K562 (cell line): ENCODE measurements around the gene CCDC70. TPM values are rescaled to one million over a fixed set of nuclear protein-coding genes. Genes with fewer than 3 reads are reported as not detected.
A peak's percentile ranks its signal among the peaks of the same experiment; 100 is the strongest.

Experiments
- ATAC-seq: fragments of 200-7000 bp; cut with Tn5 transposase; 3 replicates; pipeline ENCODE4 v1.9.1; 2020; ENCODE audit warnings: moderate library complexity
- BruUV-seq: library from RNA; stranded (reverse); fragments of 400-500 nt; replicated peaks from 2 replicates; lab custom pipeline; 2021; lab: Mats Ljungman, UMichigan
- CTCF ChIA-PET: fragments of 300-600 bp; formaldehyde crosslinking; extraction: SDS; loops from one replicate; lab custom pipeline; 2021; ENCODE audit warnings: low intra/inter-chr PET ratio; lab: Yijun Ruan, JAX
- POLR2A ChIA-PET: fragments of 300-600, 350-650 bp; sonication (Branson Sonifier 250); formaldehyde crosslinking; extraction: SDS; loops from one replicate; lab custom pipeline; 2021; ENCODE audit warnings: antibody characterized with exemption, inconsistent platforms; lab: Yijun Ruan, JAX
- DNase-seq, 4 experiments: peaks; one replicate each; pipeline versions ENCODE4 v3.0.0 to v3.0.0-alpha.2; 2011 to 2018; ENCODE audit warnings: low spot score in 3 of 4, mixed read lengths in 3 of 4; ENCODE audit errors: extremely low read depth in 1 of 4
- FAIRE-seq: peaks from 2 replicates; lab custom pipeline; 2011; peaks lifted over from hg19 to GRCh38; lab: Jason Lieb, UNC
- H2AFZ ChIP-seq: 2 replicates; pipeline ENCODE4 v1.6.0; 2011; ENCODE audit warnings: low read depth, low read length, control low read depth, inconsistent platforms
- H3K27ac ChIP-seq: fragments of 200-600 bp; 3 replicates; pipeline ENCODE4 v1.8.0; 2011; ENCODE audit warnings: low read depth, mild to moderate bottlenecking, control low read depth, inconsistent platforms, low read length, moderate library complexity, mixed read lengths; ENCODE audit errors: extremely low read depth
- H3K27me3 ChIP-seq, 2 experiments: fragments of 300-600 bp in 1 of 2; 2 replicates in 1 of 2; 3 replicates in 1 of 2; pipeline versions ENCODE4 v1.6.0 to v1.8.0; 2011; ENCODE audit warnings: inconsistent platforms in 2 of 2, low read length in 2 of 2, mild to moderate bottlenecking in 1 of 2, mixed read lengths in 1 of 2, moderate library complexity in 1 of 2; ENCODE audit not compliant: control insufficient read depth in 2 of 2, insufficient read depth in 2 of 2
- H3K36me3 ChIP-seq: fragments of 300-600 bp; 3 replicates; pipeline ENCODE4 v1.8.0; 2011; ENCODE audit warnings: mild to moderate bottlenecking, low read length, inconsistent platforms; ENCODE audit not compliant: control insufficient read depth, insufficient read depth
- H3K4me1 ChIP-seq, 2 experiments: fragments of 200-600 bp in 1 of 2; replicated peaks in 1 of 2; 2 replicates in 1 of 2; 3 replicates in 1 of 2; pipeline versions ENCODE4 v1.5.1 to v1.8.0; 2011; ENCODE audit warnings: inconsistent platforms in 2 of 2, low read length in 2 of 2, mild to moderate bottlenecking in 1 of 2, mixed read lengths in 1 of 2, moderate library complexity in 1 of 2; ENCODE audit not compliant: control insufficient read depth in 2 of 2, insufficient read depth in 2 of 2
- H3K4me2 ChIP-seq: 2 replicates; pipeline ENCODE4 v1.6.1; 2011; ENCODE audit warnings: low read length, control low read depth, inconsistent platforms, mixed read lengths; ENCODE audit not compliant: insufficient read depth
- H3K4me3 ChIP-seq: fragments of 200-600 bp; sonication (generic), shearing (Covaris generic); 2 replicates; pipeline ENCODE4 v1.5.1; 2016; ENCODE audit warnings: control low read depth, inconsistent platforms
- H3K79me2 ChIP-seq: fragments of 200-600 bp; 3 replicates; pipeline ENCODE4 v1.8.0; 2011; ENCODE audit warnings: low read length, inconsistent platforms; ENCODE audit not compliant: control insufficient read depth, insufficient read depth
- H3K9ac ChIP-seq, 2 experiments: 2 replicates each; pipeline versions ENCODE4 v1.6.0 to v1.6.1; 2011; ENCODE audit warnings: low read depth in 2 of 2, low read length in 2 of 2, control low read depth in 1 of 2, inconsistent platforms in 1 of 2, mild to moderate bottlenecking in 1 of 2, mixed read lengths in 1 of 2; ENCODE audit not compliant: insufficient read depth in 1 of 2
- H3K9me1 ChIP-seq: one replicate; pipeline ENCODE4 v1.6.0; 2011; ENCODE audit warnings: inconsistent platforms, mild to moderate bottlenecking, low read length, moderate library complexity; ENCODE audit not compliant: control insufficient read depth, insufficient read depth
- H3K9me3 ChIP-seq: replicated peaks from 2 replicates; pipeline ENCODE4 v1.5.1; 2011; ENCODE audit warnings: low read depth, low read length, inconsistent platforms; ENCODE audit not compliant: control insufficient read depth, insufficient read depth
- H4K20me1 ChIP-seq: replicated peaks from 2 replicates; pipeline ENCODE4 v1.6.1; 2011; ENCODE audit warnings: low read length, inconsistent platforms, mixed read lengths; ENCODE audit not compliant: control insufficient read depth, insufficient read depth
- CBX3 ChIP-seq, 2 experiments: IDR thresholded peaks; 1 replicate in 1 of 2; 2 replicates in 1 of 2; pipeline ENCODE4 v1.6.1; 2012; ENCODE audit warnings: inconsistent platforms in 2 of 2, low read length in 2 of 2, borderline replicate concordance in 1 of 2, control low read depth in 1 of 2
- CTBP1 ChIP-seq: fragments of 450-650 bp; IDR thresholded peaks from 2 replicates; pipeline ENCODE4 v1.6.1; 2016; ENCODE audit warnings: borderline replicate concordance
- DEAF1 ChIP-seq: fragments of 450-650 bp; formaldehyde crosslinking; IDR thresholded peaks from 2 replicates; pipeline ENCODE4 v1.4.0; 2020; ENCODE audit warnings: mild to moderate bottlenecking, moderate library complexity
- OTX1 ChIP-seq: fragments of 450-650 bp; formaldehyde crosslinking; IDR thresholded peaks from 2 replicates; pipeline ENCODE4 v1.4.0; 2022; ENCODE audit warnings: mild to moderate bottlenecking
- RAD21 ChIP-seq, 2 experiments: fragments of 250-450 bp in 1 of 2; fragments of 450-650 bp in 1 of 2; sonication (Bioruptor Pico) in 1 of 2; formaldehyde crosslinking in 1 of 2; IDR thresholded peaks in 1 of 2; conservative IDR thresholded peaks in 1 of 2; 2 replicates each; pipeline versions ENCODE4 v1.4.0 to v1.8.0; 2020 to 2022; ENCODE audit warnings: mild to moderate bottlenecking in 2 of 2, moderate library complexity in 1 of 2
- REST ChIP-seq, 2 experiments: fragments of 450-650 bp; formaldehyde crosslinking in 1 of 2; IDR thresholded peaks; 2 replicates each; pipeline versions ENCODE4 v1.4.0 to v1.6.1; 2014 to 2020; ENCODE audit warnings: mild to moderate bottlenecking in 2 of 2, borderline replicate concordance in 1 of 2, low read depth in 1 of 2
- USF2 ChIP-seq: sonication (generic); formaldehyde crosslinking; IDR thresholded peaks from 2 replicates; pipeline ENCODE4 v1.5.0; 2020; ENCODE audit warnings: missing genetic modification reagents
- WGBS: fragments of 100-300 bp; shearing (Covaris generic); methylation state at CpG from one replicate; pipeline ENCODE4 v1.1.6; 2016; ENCODE audit warnings: low coverage, mixed read lengths; ENCODE audit not compliant: insufficient coverage; ENCODE audit errors: missing lambda C conversion rate; 5-methylcytosine and 5-hydroxymethylcytosine counted together
- in situ Hi-C: fragments of 300-500 bp; cut with MboI; formaldehyde crosslinking; loops from 4 replicates; pipeline ENCODE4 v1.15.0; 2018; ENCODE audit warnings: inconsistent platforms, mixed read lengths
- intact Hi-C: fragments of 100-400 bp; cut with micrococcal nuclease; formaldehyde crosslinking; loops from 2 replicates; pipeline ENCODE4 v1.14.2; 2022
- polyA plus RNA-seq, 8 experiments: library from polyadenylated mRNA; depleted of rRNA in 4 of 8; stranded (reverse) in 5 of 8; unstranded in 3 of 8; fragments of >200 nt; fragmentation: Nextera tagmentation in 2 of 8; fragmentation: Illumina TruSeq in 1 of 8; extraction: Ambion mirVana in 2 of 8; extraction: Trizol in 1 of 8; gene quantifications; 2 replicates each; pipeline versions ENCODE4 v1.2.1 to v1.2.3, GENCODE V29; 2011 to 2014; ENCODE audit warnings: inconsistent platforms in 1 of 8, missing spikeins in 1 of 8
- total RNA-seq, 7 experiments: library from RNA; depleted of rRNA in 6 of 7; stranded (reverse); fragments of >200 nt in 6 of 7; fragmentation: Illumina TruSeq in 2 of 7; extraction: Trizol in 2 of 7; gene quantifications; 2 replicates each; pipeline versions ENCODE4 v1.2.1 to v1.2.3, GENCODE V29; 2011 to 2021; ENCODE audit warnings: low replicate concordance in 1 of 7

The CCDC70 gene
- total and polyA plus RNA-seq, 9 of the 15 experiments (the other 6 are each of a cell fraction or from before 2014, with no cell fraction given) = not detected

- Histone ChIP-seq H3K9me3 (no peaks in the 10 kb centered on the region), H4K20me1 (no peaks in the 10 kb centered on the region; the same call in 1 of the 2 replicates), H3K4me2 (peak overlapping the region; percentile 75), H3K4me3 (no peak overlapping the region), H3K4me1 (peaks cover 6 to 16% of the 10 kb centered on the region in 2 experiments; a peak in 4 of 5 replicates), H3K9ac (peak overlapping the region; percentile 31 to 49; a peak in 2 of 4 replicates), H3K27me3 (peaks cover 0 to 26% of the 10 kb centered on the region in 2 experiments; a peak in 3 of 5 replicates), H3K9me1 (no peaks in the 10 kb centered on the region), H3K27ac (no peak overlapping the region; the same call in 2 of the 3 replicates), H3K36me3 (no peaks in the 10 kb centered on the region), H2AFZ (peak overlapping the region; percentile 82), H3K79me2 (no peaks in the 10 kb centered on the region)
- intact Hi-C loops = loop anchor here (1.0 to 2.0 kb wide), 3 partner anchors 34 to 386 kb away; no protein-coding TSS in a partner anchor
- in situ Hi-C loops = no loop called here
- peak; percentile 48 to 72 (median 57) for DNase-seq
- CTCF ChIA-PET = interaction anchor here (1.3 kb wide), 1 partner anchor 314 kb away, joined by 4 read pairs; the partner anchor contains the start of gene NEK5
- peak; percentile 77 for FAIRE-seq
- WGBS = 18% methylated on average over 11 of the region's 13 CpGs
- POLR2A ChIA-PET = interaction anchor here (1.0 kb wide), 1 partner anchor 313 kb away, joined by 3 read pairs; no protein-coding TSS in a partner anchor
- peak; percentile 91 for ATAC-seq
- BruUV-seq = no TSS peak
- TF ChIP-seq USF2 (CRISPR knock-in tag) (no peak), REST (IDR thresholded peaks at IDR 0.05; ENCODE audit: borderline replicate concordance) (peak; percentile 64; the same call in 1 of the 2 replicates), REST (CRISPR knock-in tag; IDR thresholded peaks at IDR 0.05; ENCODE audit: low read depth) (no peak), CTBP1 (0 out of 2 replicates have a peak, but pooled peaks have one; percentile 16), OTX1 (no peak), DEAF1 (CRISPR knock-in tag) (0 out of 2 replicates have a peak, but pooled peaks have one; percentile 41), RAD21 (CRISPR knock-in tag; conservative IDR thresholded peaks at IDR 0.05 in 1 of 2, IDR thresholded peaks at IDR 0.05 in 1 of 2) (peak; percentile 54 to 75), CBX3 (IDR thresholded peaks at IDR 0.05; ENCODE audit: borderline replicate concordance in 1 of 2, low read length in 2 of 2) (no peak)
Observed at GRCh38 chr13:51814825-51815650, 46.7 kb upstream of the CCDC70 start.
